DOHH2 (cell line): Measurements from ENCODE around the gene GK.
A peak's percentile ranks its signal among the peaks of the same experiment; 100 is the strongest.
"Not testable (repeated sequence)": the region's sequence is repeated elsewhere in the genome, so short reads cannot be mapped to it uniquely, and the experiment has no call there.

Experiments used
- H3F3A ChIP-seq: fragments of 200-600 bp; sonication (generic), shearing (Covaris generic); 2 replicates; pipeline ENCODE4 v1.6.0; 2016; ENCODE audit warnings: antibody characterized with exemption, mild to moderate bottlenecking; ENCODE audit not compliant: control insufficient read depth, insufficient read depth
- H3K27ac ChIP-seq: fragments of 200-600 bp; sonication (generic); 2 replicates; pipeline ENCODE4 v1.5.1; 2014; ENCODE audit warnings: low read depth, mild to moderate bottlenecking, low read length, moderate library complexity
- H3K27me3 ChIP-seq: fragments of 200-600 bp; sonication (generic); 2 replicates; pipeline ENCODE4 v1.6.1; 2014; ENCODE audit warnings: mild to moderate bottlenecking, low read length, mixed read lengths; ENCODE audit not compliant: control insufficient read depth
- H3K36me3 ChIP-seq: fragments of 200-600 bp; sonication (generic); 2 replicates; pipeline ENCODE4 v1.6.1; 2014; ENCODE audit warnings: mild to moderate bottlenecking, low read length, moderate library complexity, mixed read lengths; ENCODE audit not compliant: control insufficient read depth
- H3K4me1 ChIP-seq: fragments of 200-600 bp; sonication (generic); 2 replicates; pipeline ENCODE4 v1.6.1; 2014; ENCODE audit warnings: mild to moderate bottlenecking, low read length, mixed read lengths; ENCODE audit not compliant: control insufficient read depth
- H3K4me2 ChIP-seq: fragments of 200-600 bp; sonication (generic); 2 replicates; pipeline ENCODE4 v1.6.0; 2014; ENCODE audit warnings: mild to moderate bottlenecking, low read length, moderate library complexity
- H3K4me3 ChIP-seq: fragments of 200-600 bp; sonication (generic); 2 replicates; pipeline ENCODE4 v1.5.1; 2014; ENCODE audit warnings: mild to moderate bottlenecking, low read length, mixed read lengths
- H3K79me2 ChIP-seq: fragments of 200-600 bp; sonication (generic); 2 replicates; pipeline ENCODE4 v1.6.1; 2014; ENCODE audit warnings: mild to moderate bottlenecking, low read length, mixed read lengths; ENCODE audit not compliant: control insufficient read depth
- H3K9me2 ChIP-seq: fragments of 200-600 bp; sonication (generic); replicated peaks from 2 replicates; pipeline ENCODE4 v1.6.1; 2014; ENCODE audit warnings: mild to moderate bottlenecking, low read length, mixed read lengths; ENCODE audit not compliant: control insufficient read depth
- H3K9me3 ChIP-seq: fragments of 200-600 bp; sonication (generic); 2 replicates; pipeline ENCODE4 v1.6.1; 2014; ENCODE audit warnings: antibody characterized with exemption, low read length, mixed read lengths; ENCODE audit not compliant: control insufficient read depth, insufficient read depth
- H4K20me1 ChIP-seq: fragments of 200-600 bp; sonication (generic); 2 replicates; pipeline ENCODE4 v1.6.0; 2014; ENCODE audit warnings: low read depth, mild to moderate bottlenecking, antibody characterized with exemption, low read length, moderate library complexity; ENCODE audit not compliant: control insufficient read depth, insufficient read depth
- EZH2phosphoT487 ChIP-seq: fragments of 200-600 bp; sonication (generic); IDR thresholded peaks from 2 replicates; pipeline ENCODE4 v1.6.1; 2017; ENCODE audit warnings: borderline replicate concordance, mild to moderate bottlenecking, antibody characterized with exemption, low read length, moderate library complexity, mixed read lengths
- TF ChIP-seq, protein P1 (sequence below): fragments of 200-600 bp; sonication (generic); IDR thresholded peaks from one replicate; pipeline ENCODE4 v1.5.1; 2014; ENCODE audit warnings: antibody characterized with exemption, mild to moderate bottlenecking, low read depth, low read length; ENCODE audit not compliant: poor library complexity, severe bottlenecking

The GK gene

DNA sequence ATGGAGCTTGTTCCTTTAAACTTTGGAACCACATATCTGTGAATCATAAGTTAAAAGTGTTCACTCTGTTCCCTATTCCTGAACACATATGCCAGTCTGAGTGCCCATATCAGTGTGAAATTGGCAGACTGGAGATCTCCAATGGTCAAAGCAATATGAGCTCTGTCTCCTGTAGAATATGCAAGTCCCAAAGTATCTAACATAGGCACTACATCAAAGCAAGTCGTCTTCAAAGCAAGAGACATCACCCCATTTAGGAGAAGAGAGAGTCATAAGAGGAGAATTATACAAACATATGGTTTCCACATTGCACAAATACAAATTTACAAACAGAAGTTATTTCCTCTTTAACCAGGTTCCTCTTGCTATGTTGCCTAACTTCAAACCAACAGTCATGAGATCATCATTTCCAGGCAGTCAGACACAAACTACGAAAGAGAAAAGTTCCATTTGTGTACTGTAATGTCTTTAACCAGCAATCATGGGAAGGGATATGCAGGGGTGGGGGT, 9.9 kb upstream of the GK start:
- Histone ChIP-seq H3K9me2 (no peaks in the 10 kb centered on the region), H3K4me2 (no peak overlapping the region), H3K4me1 (peaks cover 4% of the 10 kb centered on the region), H4K20me1 (no peaks in the 10 kb centered on the region), H3K27ac (no peak overlapping the region), H3K4me3 (no peak overlapping the region), H3K36me3 (no peaks in the 10 kb centered on the region), H3K79me2 (no peaks in the 10 kb centered on the region), H3F3A (no peaks in the 10 kb centered on the region), H3K9me3 (no peaks in the 10 kb centered on the region), H3K27me3 (no peaks in the 10 kb centered on the region)
- TF ChIP-seq, protein P1, sequence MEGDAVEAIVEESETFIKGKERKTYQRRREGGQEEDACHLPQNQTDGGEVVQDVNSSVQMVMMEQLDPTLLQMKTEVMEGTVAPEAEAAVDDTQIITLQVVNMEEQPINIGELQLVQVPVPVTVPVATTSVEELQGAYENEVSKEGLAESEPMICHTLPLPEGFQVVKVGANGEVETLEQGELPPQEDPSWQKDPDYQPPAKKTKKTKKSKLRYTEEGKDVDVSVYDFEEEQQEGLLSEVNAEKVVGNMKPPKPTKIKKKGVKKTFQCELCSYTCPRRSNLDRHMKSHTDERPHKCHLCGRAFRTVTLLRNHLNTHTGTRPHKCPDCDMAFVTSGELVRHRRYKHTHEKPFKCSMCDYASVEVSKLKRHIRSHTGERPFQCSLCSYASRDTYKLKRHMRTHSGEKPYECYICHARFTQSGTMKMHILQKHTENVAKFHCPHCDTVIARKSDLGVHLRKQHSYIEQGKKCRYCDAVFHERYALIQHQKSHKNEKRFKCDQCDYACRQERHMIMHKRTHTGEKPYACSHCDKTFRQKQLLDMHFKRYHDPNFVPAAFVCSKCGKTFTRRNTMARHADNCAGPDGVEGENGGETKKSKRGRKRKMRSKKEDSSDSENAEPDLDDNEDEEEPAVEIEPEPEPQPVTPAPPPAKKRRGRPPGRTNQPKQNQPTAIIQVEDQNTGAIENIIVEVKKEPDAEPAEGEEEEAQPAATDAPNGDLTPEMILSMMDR, result no peak
- no peak for TF ChIP-seq EZH2phosphoT487

DNA sequence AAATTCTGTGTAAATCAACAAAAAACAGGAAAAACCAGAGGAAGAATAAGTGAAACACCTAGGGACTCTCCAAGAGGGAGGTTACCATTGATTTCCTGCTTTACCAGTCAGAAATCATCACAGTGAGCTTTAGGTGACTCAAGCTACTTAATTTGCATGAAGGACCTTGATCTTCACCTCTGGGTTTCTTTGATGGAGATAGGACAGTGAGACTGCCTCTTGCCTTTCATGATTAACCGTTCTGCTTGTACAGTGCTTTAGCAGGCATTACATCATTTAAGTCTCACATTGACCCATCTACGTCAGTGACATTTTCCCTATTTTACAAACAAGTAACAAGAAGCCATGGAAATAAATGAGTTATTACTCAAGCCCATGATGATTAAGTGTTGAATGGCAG, 3.4 kb upstream of the GK start:
- Histone ChIP-seq H3K4me1 (peaks cover 17% of the 10 kb centered on the region), H4K20me1 (no peaks in the 10 kb centered on the region), H3K9me2 (no peaks in the 10 kb centered on the region), H3K4me2 (no peak overlapping the region), H3K4me3 (no peak overlapping the region), H3K27ac (no peak overlapping the region), H3K27me3 (no peaks in the 10 kb centered on the region), H3K36me3 (no peaks in the 10 kb centered on the region), H3K79me2 (peaks cover 11% of the 10 kb centered on the region), H3F3A (no peaks in the 10 kb centered on the region), H3K9me3 (no peaks in the 10 kb centered on the region)
- TF ChIP-seq EZH2phosphoT487, result no peak
- TF ChIP-seq, protein P1, result no peak

DNA sequence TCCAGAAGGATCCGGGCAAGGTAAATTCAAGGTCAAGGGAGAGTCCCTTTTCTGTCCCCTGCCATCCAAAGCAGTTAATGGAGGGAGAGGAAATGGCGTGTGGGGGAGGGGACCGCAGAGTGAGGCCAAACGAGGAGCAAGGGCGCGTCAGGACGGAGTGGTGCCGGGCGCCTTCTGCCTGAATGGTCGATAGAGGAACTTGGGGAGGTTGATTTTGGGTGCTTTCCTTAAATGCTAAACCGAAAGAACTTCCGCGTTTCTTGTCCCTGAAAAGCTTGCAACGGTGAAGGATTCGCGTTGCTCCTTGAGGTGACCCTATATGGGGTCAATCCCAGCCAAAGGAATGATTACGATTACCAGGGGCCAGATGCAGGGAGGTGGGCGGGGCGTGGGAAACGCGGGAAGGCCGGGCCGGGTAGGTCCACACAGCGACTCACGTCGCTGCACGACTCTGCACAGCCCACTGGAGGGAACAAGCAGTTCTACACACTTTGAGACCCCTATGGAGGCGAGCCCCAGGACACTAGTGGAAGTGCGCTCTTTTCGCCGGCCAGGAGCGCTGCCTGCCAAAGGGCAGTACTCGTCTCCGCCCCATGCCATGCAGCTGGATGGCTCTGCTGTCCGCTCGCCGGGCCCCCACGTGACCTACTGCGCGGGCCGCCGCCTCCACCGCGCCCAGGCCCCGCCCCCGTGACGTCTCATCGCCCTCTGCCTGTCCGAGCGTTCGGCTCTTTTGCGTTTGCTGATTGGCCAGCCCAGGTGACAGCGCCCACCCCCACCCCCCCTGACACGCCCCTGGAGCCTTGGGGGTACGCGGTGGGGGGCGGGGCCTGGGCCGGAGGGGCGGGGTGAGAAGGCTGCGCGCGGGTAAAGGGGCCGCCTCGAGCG, 452 bp upstream of the GK start:
- TF ChIP-seq EZH2phosphoT487, result no peak
- TF ChIP-seq, protein P1, result no peak
- no peaks in the 10 kb centered on the region for H3K36me3 ChIP-seq
- peak overlapping the region; percentile 51 for H3K27ac ChIP-seq
- H3K27me3 ChIP-seq, result no peaks in the 10 kb centered on the region
- no peaks in the 10 kb centered on the region for H4K20me1 ChIP-seq
- H3K9me3 ChIP-seq, result no peaks in the 10 kb centered on the region
- H3K4me2 ChIP-seq, result peak overlapping the region; percentile 89
- H3K4me1 ChIP-seq, result peaks cover 35% of the 10 kb centered on the region
- no peaks in the 10 kb centered on the region for H3K9me2 ChIP-seq
- H3K4me3 ChIP-seq, result peak overlapping the region; percentile 77
- no peaks in the 10 kb centered on the region for H3F3A ChIP-seq
- H3K79me2 ChIP-seq, result peaks cover 25% of the 10 kb centered on the region

DNA sequence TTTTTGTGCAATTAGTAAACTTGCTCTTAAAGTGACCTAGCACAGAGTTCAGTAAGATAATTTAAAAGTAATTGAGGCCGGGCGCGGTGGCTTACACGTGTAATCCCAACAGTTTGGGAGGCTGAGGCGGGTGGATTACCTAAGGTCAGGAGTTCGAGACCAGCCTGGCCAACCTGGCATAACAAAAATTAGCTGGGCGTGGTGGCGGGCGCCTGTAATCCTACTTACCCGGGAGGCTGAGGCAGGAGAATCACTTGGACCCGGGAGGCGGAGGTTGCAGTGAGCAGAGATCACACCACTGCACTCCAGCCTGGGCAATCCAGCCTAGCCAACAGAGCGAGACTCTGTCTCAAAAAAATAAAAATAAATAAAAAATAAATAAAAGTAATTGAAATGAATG, 1.2 kb downstream of the GK start:
- H3K9me2 ChIP-seq, H3F3A ChIP-seq, H3K9me3 ChIP-seq, H3K27ac ChIP-seq, H3K36me3 ChIP-seq, H4K20me1 ChIP-seq, H3K27me3 ChIP-seq: not testable (repeated sequence)
- peak overlapping the region; percentile 77 for H3K4me3 ChIP-seq
- H3K4me1 ChIP-seq, result peaks cover 35% of the 10 kb centered on the region
- peaks cover 25% of the 10 kb centered on the region for H3K79me2 ChIP-seq
- H3K4me2 ChIP-seq, result peak overlapping the region; percentile 85
